Spinal cord (tissue), 10 donors: ENCODE data around the gene KAT7. TPM values are rescaled to one million over a fixed set of nuclear protein-coding genes. Genes with fewer than 3 reads are reported as not detected.

Experiments used
- DNase-seq, 6 donors: peaks; one replicate each; pipeline versions ENCODE4 v3.0.0 to v3.0.0-alpha.2; 2013 to 2015; ENCODE audit warnings: low spot score in 6 of 6, low read depth in 4 of 6
- H3K27ac ChIP-seq: one replicate; pipeline ENCODE4 v1.5.1; 2013; ENCODE audit warnings: low read depth, low read length, control low read depth
- H3K27me3 ChIP-seq: one replicate; pipeline ENCODE4 v1.6.1; 2013; ENCODE audit warnings: low read length; ENCODE audit not compliant: control insufficient read depth, insufficient read depth
- H3K36me3 ChIP-seq: one replicate; pipeline ENCODE4 v1.6.1; 2013; ENCODE audit warnings: low read length; ENCODE audit not compliant: control insufficient read depth, insufficient read depth
- H3K4me1 ChIP-seq: one replicate; pipeline ENCODE4 v1.6.1; 2013; ENCODE audit warnings: low read length; ENCODE audit not compliant: control insufficient read depth, insufficient read depth
- H3K4me3 ChIP-seq: one replicate; pipeline ENCODE4 v1.5.1; 2013; ENCODE audit warnings: low read depth, low read length, control low read depth
- H3K9me3 ChIP-seq: one replicate; pipeline ENCODE4 v1.6.1; 2013; ENCODE audit warnings: low read length; ENCODE audit not compliant: control insufficient read depth, insufficient read depth
- whole genome bisulfite sequencing: methylation state at CpG from one replicate; pipeline ENCODE4 v1.1.5; 2013; ENCODE audit warnings: missing lambda C conversion rate; ENCODE audit not compliant: insufficient coverage; 5-methylcytosine and 5-hydroxymethylcytosine counted together
- long read RNA-seq, 4 donors: transcript quantifications; one replicate each; lab custom pipeline, GENCODE V29; 2026
- polyA plus RNA-seq, 2 donors: library from polyadenylated mRNA; unstranded; fragments of 120-200 nt; gene quantifications; one replicate each; pipeline ENCODE4 v1.2.1, GENCODE V29; 2013; ENCODE audit not compliant: insufficient read length in 2 of 2
- total RNA-seq, 2 donors: library from RNA; depleted of rRNA in 1 of 2; stranded (reverse); fragments of 120-200 nt in 1 of 2; fragments of >200 nt in 1 of 2; gene quantifications; one replicate each; pipeline versions ENCODE4 v1.2.3 to v1.2.4, GENCODE V29; 2013 to 2014
- donor health status: healthy.

Gene KAT7
- total RNA-seq (10 to 100 TPM; 54.9 to 58.6 TPM), polyA plus RNA-seq (10 to 100 TPM; 53.0 to 53.4 TPM)
- long read RNA-seq, donor 1, full-length matches to known transcripts = 10 of 10 reads
- long read RNA-seq, donor 1, partial matches to known transcripts = 0 of 10 reads
- long read RNA-seq, donor 1, other reads (novel, unspliced or antisense) = 0 of 10 reads
- long read RNA-seq, donor 2, partial matches to known transcripts = 0 of 2 reads
- long read RNA-seq, donor 2, other reads (novel, unspliced or antisense) = 0 of 2 reads
- long read RNA-seq, donor 3, full-length matches to known transcripts = 4 of 4 reads
- long read RNA-seq, donor 3, partial matches to known transcripts = 0 of 4 reads
- long read RNA-seq, donor 3, other reads (novel, unspliced or antisense) = 0 of 4 reads
- long read RNA-seq, donor 4, full-length matches to known transcripts = 4 of 15 reads
- long read RNA-seq, donor 4, partial matches to known transcripts = 11 of 15 reads
- long read RNA-seq, donor 4, other reads (novel, unspliced or antisense) = 0 of 15 reads

- Histone ChIP-seq H3K36me3 (peaks cover 21% of the 10 kb centered on the region), H3K27ac (peak within 1 kb of the TSS; percentile 100), H3K27me3 (no peaks in the 10 kb centered on the region), H3K9me3 (no peaks in the 10 kb centered on the region), H3K4me3 (peak within 1 kb of the TSS; percentile 98), H3K4me1 (peaks cover 15% of the 10 kb centered on the region)
- WGBS = under 1% methylated on average over 59 of the region's 59 CpGs
- DNase-seq = peak; percentile 97 to 100 (median 99)
Observed at GRCh38 chr17:49788478-49789242, at the start of gene KAT7. Gene KAT7 (plus strand): TSS chr17:49788681. CDS start chr17:49788835, 154 bp downstream.

- Histone ChIP-seq H3K27ac (no peak overlapping the region), H3K36me3 (no peaks in the 10 kb centered on the region), H3K9me3 (no peaks in the 10 kb centered on the region), H3K4me1 (peaks cover 3% of the 10 kb centered on the region), H3K27me3 (no peaks in the 10 kb centered on the region), H3K4me3 (no peak overlapping the region)
- 74% methylated on average over 2 of the region's 7 CpGs for WGBS
- DNase-seq = peak in 1 of 6 donors; percentile 52
Observed at GRCh38 chr17:49739641-49740271, 48.7 kb upstream of the KAT7 start.

GRCh38 chr17:49741009-49741691 lies 47.3 kb upstream of the KAT7 start:
- no CpG with 5 or more reads among the region's 5 CpGs for WGBS
- H3K27ac ChIP-seq = no peak overlapping the region
- H3K27me3 ChIP-seq = no peaks in the 10 kb centered on the region
- no peak overlapping the region for H3K4me3 ChIP-seq
- peaks cover 3% of the 10 kb centered on the region for H3K4me1 ChIP-seq
- no peaks in the 10 kb centered on the region for H3K36me3 ChIP-seq
- H3K9me3 ChIP-seq = no peaks in the 10 kb centered on the region
- DNase-seq = no peak

DNA sequence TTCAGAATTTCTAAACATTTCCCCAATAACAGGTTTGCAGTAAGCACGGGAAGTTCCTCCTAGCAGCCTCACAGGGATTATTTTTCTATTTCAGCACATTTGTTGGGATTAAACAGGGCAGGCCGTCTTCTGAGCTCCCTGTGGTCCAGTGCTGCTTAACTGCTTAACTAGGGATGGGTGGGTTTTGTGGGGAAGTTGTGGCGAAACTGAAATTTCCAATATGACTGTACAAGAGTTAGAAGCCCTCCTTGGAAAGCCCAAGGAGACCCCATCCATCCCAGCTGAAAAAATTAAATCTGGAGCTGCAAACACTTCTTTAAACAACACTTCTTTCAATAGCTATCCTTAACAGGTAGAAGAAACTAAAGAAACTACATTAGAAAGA lies 46.8 kb upstream of the KAT7 start:
- DNase-seq = no peak
- Histone ChIP-seq H3K4me3 (no peak overlapping the region), H3K9me3 (no peaks in the 10 kb centered on the region), H3K27me3 (no peaks in the 10 kb centered on the region), H3K4me1 (peaks cover 3% of the 10 kb centered on the region), H3K36me3 (no peaks in the 10 kb centered on the region), H3K27ac (no peak overlapping the region)
- WGBS = no CpG with 5 or more reads among the region's 3 CpGs

- WGBS = 25% methylated on average over 1 of the region's 1 CpG
- peaks cover 3% of the 10 kb centered on the region for H3K4me1 ChIP-seq
Observed at GRCh38 chr17:49742166-49742638, 46.3 kb upstream of the KAT7 start.

DNA sequence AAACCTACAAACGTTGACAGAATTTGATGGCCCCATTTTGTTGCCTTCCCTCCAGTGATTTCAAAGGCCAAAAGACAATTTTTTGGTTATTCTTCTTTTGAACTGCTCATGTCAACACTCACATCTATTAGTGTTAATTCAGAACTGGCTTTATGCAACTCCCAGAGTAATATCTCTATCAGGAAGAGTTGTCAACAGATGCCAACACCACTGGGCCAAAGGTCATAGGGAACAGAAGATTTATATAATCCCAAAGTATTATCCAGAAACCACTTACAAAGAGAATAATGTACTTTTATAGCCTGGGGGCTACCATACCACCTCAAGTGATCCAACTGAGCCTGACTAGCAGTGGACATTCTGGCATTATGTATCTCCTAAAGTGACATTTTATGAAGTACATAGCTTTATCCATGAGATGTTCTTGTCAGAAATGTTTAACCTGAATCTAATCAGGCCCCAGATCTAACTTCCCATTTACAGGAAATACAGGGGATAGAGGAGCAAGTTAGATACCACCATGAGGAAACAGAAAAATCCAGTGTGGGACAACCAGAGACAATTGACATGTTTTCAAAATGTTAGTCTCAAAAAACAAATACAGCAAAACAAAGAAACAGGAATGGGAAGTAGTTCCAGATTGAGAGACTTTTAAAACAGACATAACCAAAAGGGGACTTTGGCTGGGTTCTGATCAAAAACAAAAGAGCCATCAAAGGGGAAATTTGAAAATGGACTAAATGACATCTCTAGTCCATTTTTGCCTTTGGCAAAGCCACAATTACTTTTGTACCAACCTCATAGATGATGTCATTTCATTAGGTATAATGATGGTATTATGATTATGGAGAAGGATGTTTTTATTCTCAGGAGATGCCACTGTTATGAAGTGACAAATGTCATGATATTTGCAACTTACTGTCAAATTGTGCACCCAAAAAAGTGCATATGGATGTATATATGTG lies 43.0 kb upstream of the KAT7 start:
- Histone ChIP-seq H3K4me3 (no peak overlapping the region), H3K4me1 (no peaks in the 10 kb centered on the region), H3K27me3 (no peaks in the 10 kb centered on the region), H3K36me3 (no peaks in the 10 kb centered on the region), H3K27ac (no peak overlapping the region), H3K9me3 (no peaks in the 10 kb centered on the region)
- no peak for DNase-seq
- WGBS = no CpG with 5 or more reads among the region's 1 CpG

More at GRCh38 chr17:49742166-49742638, 46.3 kb upstream of the KAT7 start:
- H3K4me3 ChIP-seq = no peak overlapping the region
- no peak for DNase-seq
- H3K27ac ChIP-seq = peak overlapping the region; percentile 41
- H3K36me3 ChIP-seq = no peaks in the 10 kb centered on the region
- H3K9me3 ChIP-seq = no peaks in the 10 kb centered on the region
- H3K27me3 ChIP-seq = no peaks in the 10 kb centered on the region

GRCh38 chr17:49746791-49747490 lies 41.5 kb upstream of the KAT7 start:
- WGBS = 80% methylated on average over 2 of the region's 5 CpGs
- Histone ChIP-seq H3K4me1 (no peaks in the 10 kb centered on the region), H3K9me3 (no peaks in the 10 kb centered on the region)

DNA sequence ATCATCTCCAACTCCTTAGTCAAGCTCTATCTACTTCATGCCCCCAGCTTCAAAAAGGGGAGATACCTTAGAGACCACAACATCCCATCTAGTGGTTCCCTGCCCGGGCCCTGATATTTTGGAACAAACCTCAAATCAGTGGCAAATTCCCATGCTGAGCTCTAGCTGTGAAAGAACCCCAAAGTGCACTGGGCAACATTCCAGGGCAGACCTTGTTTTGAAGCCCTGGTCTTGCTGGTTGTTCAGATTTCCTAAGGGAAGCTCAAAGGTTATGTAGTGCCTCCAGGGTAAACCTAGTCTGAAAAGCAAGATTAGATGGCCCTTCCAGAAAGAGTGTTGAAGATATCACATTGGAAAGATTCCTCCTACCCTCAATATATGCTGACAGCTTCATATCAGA lies 40.8 kb upstream of the KAT7 start:
- 60% methylated on average over 1 of the region's 1 CpG for whole genome bisulfite sequencing
- H3K4me1 ChIP-seq = no peaks in the 10 kb centered on the region
- no peaks in the 10 kb centered on the region for H3K36me3 ChIP-seq
- H3K9me3 ChIP-seq = no peaks in the 10 kb centered on the region
- no peak for DNase-seq
- no peak overlapping the region for H3K27ac ChIP-seq
- H3K27me3 ChIP-seq = no peaks in the 10 kb centered on the region
- H3K4me3 ChIP-seq = no peak overlapping the region

More at GRCh38 chr17:49746791-49747490, 41.5 kb upstream of the KAT7 start:
- no peak for DNase-seq
- no peak overlapping the region for H3K4me3 ChIP-seq
- H3K27ac ChIP-seq = no peak overlapping the region
- no peaks in the 10 kb centered on the region for H3K36me3 ChIP-seq
- no peaks in the 10 kb centered on the region for H3K27me3 ChIP-seq
